HepG2 (cell line): Measurements from ENCODE around the gene NR2F6. TPM values are rescaled to one million over a fixed set of nuclear protein-coding genes. Genes with fewer than 3 reads are reported as not detected.

Source experiments
- FIP1L1 ChIP-seq: fragments of 200-400 bp; formaldehyde crosslinking; IDR thresholded peaks from 2 replicates; pipeline ENCODE4 v1.6.1; 2018; ENCODE audit warnings: low read depth, mild to moderate bottlenecking, low read length, moderate library complexity, borderline replicate concordance; ENCODE audit not compliant: insufficient read depth
- HES4 ChIP-seq: sonication (generic); formaldehyde crosslinking; IDR thresholded peaks from 2 replicates; pipeline ENCODE4 v1.9.0; 2021; ENCODE audit warnings: mild to moderate bottlenecking, missing genetic modification reagents, borderline replicate concordance
- MATR3 ChIP-seq: sonication (generic); formaldehyde crosslinking; IDR thresholded peaks from 2 replicates; pipeline ENCODE4 v1.4.0; 2020; ENCODE audit warnings: missing genetic modification reagents
- RERE ChIP-seq: IDR thresholded peaks from 2 replicates; pipeline ENCODE4 v1.6.1; 2016; ENCODE audit warnings: low read depth, missing genetic modification reagents, missing compliant biosample characterization
- SMYD3 ChIP-seq: sonication (generic); formaldehyde crosslinking; IDR thresholded peaks from 2 replicates; pipeline ENCODE4 v1.8.1; 2023; ENCODE audit warnings: mild to moderate bottlenecking, missing genetic modification reagents
- SP5 ChIP-seq: IDR thresholded peaks from 2 replicates; pipeline ENCODE4 v1.6.1; 2016; ENCODE audit warnings: low read depth, borderline replicate concordance
- TBL1XR1 ChIP-seq: fragments of 150-350 bp; IDR thresholded peaks from 2 replicates; pipeline ENCODE4 v1.6.1; 2014; ENCODE audit warnings: borderline replicate concordance, low read length; ENCODE audit not compliant: partially characterized antibody
- TCF12 ChIP-seq, 2 experiments: fragments of 450-650 bp in 1 of 2; sonication (generic) in 1 of 2; formaldehyde crosslinking in 1 of 2; IDR thresholded peaks; 2 replicates each; pipeline versions ENCODE4 v1.6.1 to v1.8.0; 2017 to 2022; ENCODE audit warnings: antibody characterized with exemption in 1 of 2, mild to moderate bottlenecking in 1 of 2, missing genetic modification reagents in 1 of 2, moderate library complexity in 1 of 2
- USF2 ChIP-seq, 2 experiments: sonication (generic) in 1 of 2; formaldehyde crosslinking in 1 of 2; IDR thresholded peaks; 2 replicates each; pipeline versions ENCODE4 v1.5.1 to v1.6.1; 2011 to 2020; ENCODE audit warnings: borderline replicate concordance in 1 of 2, low read depth in 1 of 2, low read length in 1 of 2, mild to moderate bottlenecking in 1 of 2, missing genetic modification reagents in 1 of 2, moderate library complexity in 1 of 2
- ZBTB2 ChIP-seq: sonication (generic); formaldehyde crosslinking; IDR thresholded peaks from 2 replicates; pipeline ENCODE4 v1.8.0; 2022; ENCODE audit warnings: low read depth, missing genetic modification reagents
- ZNF101 ChIP-seq: sonication (generic); formaldehyde crosslinking; IDR thresholded peaks from 2 replicates; pipeline ENCODE4 v1.4.0; 2020; ENCODE audit warnings: mild to moderate bottlenecking, low read depth, missing genetic modification reagents, borderline replicate concordance
- ZNF333 ChIP-seq: sonication (generic); formaldehyde crosslinking; IDR thresholded peaks from 2 replicates; pipeline ENCODE4 v1.4.0; 2020; ENCODE audit warnings: mild to moderate bottlenecking, missing genetic modification reagents, borderline replicate concordance
- ZNF484 ChIP-seq: sonication (generic); formaldehyde crosslinking; IDR thresholded peaks from 2 replicates; pipeline ENCODE4 v1.5.1; 2020; ENCODE audit warnings: mild to moderate bottlenecking, low read depth, missing genetic modification reagents, borderline replicate concordance
- ZNF503 ChIP-seq: sonication (generic); formaldehyde crosslinking; IDR thresholded peaks from 2 replicates; pipeline ENCODE4 v1.4.0; 2020; ENCODE audit warnings: missing genetic modification reagents
- ZNF724P ChIP-seq: sonication (generic); formaldehyde crosslinking; IDR thresholded peaks from 2 replicates; pipeline ENCODE4 v1.8.0; 2022; ENCODE audit warnings: missing genetic modification reagents, borderline replicate concordance
- polyA plus RNA-seq, 8 experiments: library from polyadenylated mRNA; depleted of rRNA in 3 of 8; stranded (reverse) in 7 of 8; unstranded in 1 of 8; fragments of >200 nt; fragmentation: Illumina TruSeq in 4 of 8; extraction: Trizol in 4 of 8; gene quantifications; 2 replicates each; pipeline versions ENCODE4 v1.2.1 to v1.2.3, GENCODE V29; 2011 to 2016; ENCODE audit warnings: low read depth in 4 of 8, missing spikeins in 1 of 8, mixed read lengths in 1 of 8; ENCODE audit not compliant: insufficient read depth in 1 of 8
- total RNA-seq, 5 experiments: library from RNA; depleted of rRNA; stranded (reverse); fragments of >200 nt; fragmentation: Illumina TruSeq; extraction: Trizol; gene quantifications; 2 replicates each; pipeline ENCODE4 v1.2.3, GENCODE V29; 2016; ENCODE audit warnings: low read depth in 1 of 5

The NR2F6 gene
- total and polyA plus RNA-seq, 2 of the 13 experiments (the other 11 are each of a cell fraction or from before 2014, with no cell fraction given), result 30.9 to 72.4 TPM

- TF ChIP-seq USF2 (IDR thresholded peaks at IDR 0.05; ENCODE audit: low read depth, low read length) (no peak), USF2 (CRISPR knock-in tag; IDR thresholded peaks at IDR 0.05; ENCODE audit: borderline replicate concordance) (no peak; the same call in 1 of the 2 replicates), TBL1XR1 (no peak), TCF12 (IDR thresholded peaks at IDR 0.05) (no peak), TCF12 (CRISPR knock-in tag; IDR thresholded peaks at IDR 0.05) (peak; percentile 77), ZNF484 (CRISPR knock-in tag) (no peak), RERE (CRISPR knock-in tag) (no peak), FIP1L1 (no peak), ZNF503 (CRISPR knock-in tag) (0 out of 2 replicates have a peak, but pooled peaks have one; percentile 22), ZBTB2 (peak; percentile 50; the same call in 1 of the 2 replicates), ZNF101 (no peak), MATR3 (no peak), ZNF333 (CRISPR knock-in tag) (no peak), HES4 (CRISPR knock-in tag) (no peak), ZNF724P (CRISPR knock-in tag) (no peak), SP5 (CRISPR knock-in tag) (no peak), SMYD3 (CRISPR knock-in tag) (no peak)
Observed at GRCh38 chr19:17226002-17226933, 19.5 kb downstream of the NR2F6 start, which contains the start of gene OCEL1 (continued).
